ENCODE data around the gene PTX3. TPM values are rescaled to one million over a fixed set of nuclear protein-coding genes. Genes with fewer than 3 reads are reported as not detected.

The PTX3 gene
- total RNA-seq, 1 experiment from 2014 or later: 0.59 TPM

GRCh38 chr3:157406394-157406793 is 30.3 kb upstream of the PTX3 start:
- Mint-ChIP-seq H3K36me3 (no peaks in the 10 kb centered on the region), H3K27ac (no peak overlapping the region), H3K9me3 (no peaks in the 10 kb centered on the region), H3K4me3 (no peak overlapping the region), H3K27me3 (ENCODE audit: low read depth) (no peaks in the 10 kb centered on the region), H3K4me1 (peaks cover 29% of the 10 kb centered on the region)
- CTCF ChIA-PET: no interaction called here
- no peak for TF ChIP-seq RELA (CRISPR knock-in tag; IDR thresholded peaks at IDR 0.05; ENCODE audit: borderline replicate concordance)
- DNase-seq (ENCODE audit: low spot score) (no peak), ATAC-seq (no peak)
- POLR2A ChIA-PET: no interaction called here

DNA sequence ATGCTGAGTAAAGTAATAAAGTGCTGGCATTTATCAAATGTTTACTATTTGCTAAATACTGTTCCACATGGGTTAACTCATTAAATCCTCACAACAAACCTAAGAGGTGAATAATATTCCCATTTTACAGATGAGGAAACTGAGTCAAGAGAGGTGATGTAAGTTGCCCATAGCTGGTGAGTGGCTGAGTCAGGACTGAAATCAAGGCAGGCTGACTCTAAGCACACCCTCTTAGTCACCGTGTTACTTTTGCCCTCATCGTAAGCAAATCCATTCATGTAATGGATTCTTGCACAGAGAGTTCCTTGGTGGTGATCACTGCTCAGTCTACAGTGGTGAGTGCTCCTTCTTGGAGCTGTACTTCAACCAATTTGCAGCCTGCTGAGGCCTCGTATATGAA is 28.9 kb upstream of the PTX3 start:
- ATAC-seq: no peak
- Mint-ChIP-seq H3K9me3 (no peaks in the 10 kb centered on the region), H3K27me3 (ENCODE audit: low read depth) (no peaks in the 10 kb centered on the region), H3K36me3 (0 out of 2 replicates have a peak, but pooled peaks cover 5% of the 10 kb centered on the region), H3K4me3 (no peak overlapping the region), H3K27ac (no peak overlapping the region), H3K4me1 (peaks cover 29% of the 10 kb centered on the region)
- ChIA-PET POLR2A (no interaction called here), CTCF (no interaction called here)
- no peak for DNase-seq (ENCODE audit: low spot score)
- TF ChIP-seq, protein P1, sequence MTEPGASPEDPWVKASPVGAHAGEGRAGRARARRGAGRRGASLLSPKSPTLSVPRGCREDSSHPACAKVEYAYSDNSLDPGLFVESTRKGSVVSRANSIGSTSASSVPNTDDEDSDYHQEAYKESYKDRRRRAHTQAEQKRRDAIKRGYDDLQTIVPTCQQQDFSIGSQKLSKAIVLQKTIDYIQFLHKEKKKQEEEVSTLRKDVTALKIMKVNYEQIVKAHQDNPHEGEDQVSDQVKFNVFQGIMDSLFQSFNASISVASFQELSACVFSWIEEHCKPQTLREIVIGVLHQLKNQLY (CRISPR knock-in tag; IDR thresholded peaks at IDR 0.05): no peak
- no peak for TF ChIP-seq ATF3 (CRISPR knock-in tag; conservative IDR thresholded peaks at IDR 0.05)
- no peak for TF ChIP-seq ZNF219 (CRISPR knock-in tag; IDR thresholded peaks at IDR 0.05; ENCODE audit: borderline replicate concordance)
- TF ChIP-seq GRHL2 (CRISPR knock-in tag; IDR thresholded peaks at IDR 0.05; ENCODE audit: insufficient replicate concordance, severe bottlenecking): no peak
- TF ChIP-seq ARID4B (CRISPR knock-in tag; IDR thresholded peaks at IDR 0.05; ENCODE audit: borderline replicate concordance): no peak
- TF ChIP-seq NFYB (CRISPR knock-in tag; conservative IDR thresholded peaks at IDR 0.05; ENCODE audit: low read depth): no peak
- no peak for TF ChIP-seq MXD4 (CRISPR knock-in tag; IDR thresholded peaks at IDR 0.05; ENCODE audit: borderline replicate concordance)
- TF ChIP-seq JAZF1 (CRISPR knock-in tag; IDR thresholded peaks at IDR 0.05): no peak

GRCh38 chr3:157408499-157409149 is 28.0 kb upstream of the PTX3 start:
- no peaks in the 10 kb centered on the region for H3K27me3 Mint-ChIP-seq (ENCODE audit: low read depth)

More at GRCh38 chr3:157408499-157409149, 28.0 kb upstream of the PTX3 start:
- H3K9me3 Mint-ChIP-seq: no peaks in the 10 kb centered on the region
- ChIA-PET CTCF (no interaction called here), POLR2A (no interaction called here)
- DNase-seq (ENCODE audit: low spot score) (no peak), ATAC-seq (no peak)
- no peak overlapping the region for H3K4me3 Mint-ChIP-seq
- peaks cover 29% of the 10 kb centered on the region for H3K4me1 Mint-ChIP-seq
- H3K27ac Mint-ChIP-seq: no peak overlapping the region
- TF ChIP-seq TP53 (CRISPR knock-in tag; IDR thresholded peaks at IDR 0.05) (no peak), FOXP1 (CRISPR knock-in tag; IDR thresholded peaks at IDR 0.05; ENCODE audit: borderline replicate concordance) (no peak), MYBL2 (CRISPR knock-in tag; IDR thresholded peaks at IDR 0.05) (no peak), USF1 (CRISPR knock-in tag; IDR thresholded peaks at IDR 0.05) (no peak), CBFB (CRISPR knock-in tag; IDR thresholded peaks at IDR 0.05; ENCODE audit: low read depth) (no peak), ZNF671 (CRISPR knock-in tag; IDR thresholded peaks at IDR 0.05) (no peak), NR2C2 (CRISPR knock-in tag; IDR thresholded peaks at IDR 0.05) (no peak), TEAD1 (CRISPR knock-in tag; IDR thresholded peaks at IDR 0.05) (no peak)
- TF ChIP-seq, protein P2, sequence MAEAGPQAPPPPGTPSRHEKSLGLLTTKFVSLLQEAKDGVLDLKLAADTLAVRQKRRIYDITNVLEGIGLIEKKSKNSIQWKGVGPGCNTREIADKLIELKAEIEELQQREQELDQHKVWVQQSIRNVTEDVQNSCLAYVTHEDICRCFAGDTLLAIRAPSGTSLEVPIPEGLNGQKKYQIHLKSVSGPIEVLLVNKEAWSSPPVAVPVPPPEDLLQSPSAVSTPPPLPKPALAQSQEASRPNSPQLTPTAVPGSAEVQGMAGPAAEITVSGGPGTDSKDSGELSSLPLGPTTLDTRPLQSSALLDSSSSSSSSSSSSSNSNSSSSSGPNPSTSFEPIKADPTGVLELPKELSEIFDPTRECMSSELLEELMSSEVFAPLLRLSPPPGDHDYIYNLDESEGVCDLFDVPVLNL (CRISPR knock-in tag; IDR thresholded peaks at IDR 0.05; ENCODE audit: borderline replicate concordance, low read depth): no peak
- H3K36me3 Mint-ChIP-seq: 0 out of 2 replicates have a peak, but pooled peaks cover 5% of the 10 kb centered on the region
